Measurements from ENCODE around the gene KYAT1. TPM values are rescaled to one million over a fixed set of nuclear protein-coding genes. Genes with fewer than 3 reads are reported as not detected.

KYAT1 gene
- total RNA-seq = 10 to 100 TPM in 2 of 5 donors, 1 to 10 TPM in 2, under 1 TPM in 1; 0.58 to 25.7 (median 6.1) TPM
- polyA plus RNA-seq = 1 to 10 TPM; 4.8 to 7.5 (median 5.3) TPM
- long read RNA-seq, donor 1 = 0 reads
- long read RNA-seq, donor 2 = 0 reads
- long read RNA-seq, donor 3 = 0 reads
- long read RNA-seq, donor 4 = 0 reads
- long read RNA-seq, donor 5 = 0 reads
- long read RNA-seq, donor 6, partial matches to known transcripts = 0 of 1 reads
- long read RNA-seq, donor 6, other reads (novel, unspliced or antisense) = 0 of 1 reads
- long read RNA-seq, donor 7 = 0 reads
- long read RNA-seq, donor 8 = 0 reads
- long read RNA-seq, donor 9, partial matches to known transcripts = 17 of 17 reads
- long read RNA-seq, donor 9, other reads (novel, unspliced or antisense) = 0 of 17 reads
- long read RNA-seq, donor 10, partial matches to known transcripts = 0 of 1 reads
- long read RNA-seq, donor 10, other reads (novel, unspliced or antisense) = 0 of 1 reads

DNA sequence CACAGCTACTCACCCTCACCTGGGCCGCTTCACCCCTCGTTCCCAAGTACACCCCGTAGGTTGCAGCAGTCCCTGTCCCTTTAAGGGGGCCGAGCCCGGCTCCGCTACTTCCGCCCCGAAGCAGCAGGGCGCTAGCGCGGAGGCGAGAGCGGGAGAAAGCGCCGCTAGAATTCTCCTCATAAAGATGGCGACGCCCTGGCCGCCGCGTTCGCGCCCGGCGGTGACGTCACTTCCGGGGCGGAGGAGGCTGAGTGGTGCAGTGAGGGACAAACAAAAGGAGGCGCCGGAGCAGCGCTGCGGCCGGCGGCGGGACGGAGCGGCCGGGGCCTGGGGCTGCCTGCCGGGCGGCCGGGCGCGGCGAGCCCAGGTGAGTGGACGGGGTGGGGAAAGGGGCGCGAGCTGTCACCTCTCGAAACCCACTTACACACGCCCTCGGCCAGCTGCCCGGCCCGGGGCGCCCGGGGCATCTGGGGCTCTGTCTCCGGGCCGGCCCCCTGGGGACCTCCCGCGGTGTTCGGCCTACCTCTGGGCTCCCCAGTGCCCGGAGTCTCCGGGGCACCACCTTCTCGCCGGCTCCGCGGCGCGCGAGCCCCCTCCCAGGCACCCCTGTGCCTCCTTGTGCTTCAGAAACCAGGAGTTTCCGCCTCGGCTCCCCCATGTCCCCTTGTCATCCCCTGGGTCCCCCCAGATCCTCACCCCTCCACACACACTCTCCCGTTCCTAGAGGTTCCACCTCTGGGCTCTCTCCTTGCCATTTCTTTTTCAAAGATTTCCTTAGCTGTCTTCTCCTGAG is at the start of gene KYAT1, which contains the start of gene LRRC8A:
KYAT1 (minus strand) TSS at position 67 of the 793 bp plus-strand sequence. CDS start 36,545 bp downstream, outside the sequence.
LRRC8A (plus strand) TSS at position 250 of the 793 bp plus-strand sequence. CDS start 25,032 bp downstream, outside the sequence.
- TF ChIP-seq, protein P1, sequence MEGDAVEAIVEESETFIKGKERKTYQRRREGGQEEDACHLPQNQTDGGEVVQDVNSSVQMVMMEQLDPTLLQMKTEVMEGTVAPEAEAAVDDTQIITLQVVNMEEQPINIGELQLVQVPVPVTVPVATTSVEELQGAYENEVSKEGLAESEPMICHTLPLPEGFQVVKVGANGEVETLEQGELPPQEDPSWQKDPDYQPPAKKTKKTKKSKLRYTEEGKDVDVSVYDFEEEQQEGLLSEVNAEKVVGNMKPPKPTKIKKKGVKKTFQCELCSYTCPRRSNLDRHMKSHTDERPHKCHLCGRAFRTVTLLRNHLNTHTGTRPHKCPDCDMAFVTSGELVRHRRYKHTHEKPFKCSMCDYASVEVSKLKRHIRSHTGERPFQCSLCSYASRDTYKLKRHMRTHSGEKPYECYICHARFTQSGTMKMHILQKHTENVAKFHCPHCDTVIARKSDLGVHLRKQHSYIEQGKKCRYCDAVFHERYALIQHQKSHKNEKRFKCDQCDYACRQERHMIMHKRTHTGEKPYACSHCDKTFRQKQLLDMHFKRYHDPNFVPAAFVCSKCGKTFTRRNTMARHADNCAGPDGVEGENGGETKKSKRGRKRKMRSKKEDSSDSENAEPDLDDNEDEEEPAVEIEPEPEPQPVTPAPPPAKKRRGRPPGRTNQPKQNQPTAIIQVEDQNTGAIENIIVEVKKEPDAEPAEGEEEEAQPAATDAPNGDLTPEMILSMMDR (IDR thresholded peaks at IDR 0.05) = peak in 1 of 7 experiments; percentile 20
- peak; percentile 76 to 92 (median 84) for TF ChIP-seq POLR2AphosphoS5 (IDR thresholded peaks at IDR 0.05)
- peak in 1 of 4 donors; percentile 10 for TF ChIP-seq POLR2A (IDR thresholded peaks at IDR 0.05)
- TF ChIP-seq EP300 (IDR thresholded peaks at IDR 0.05) = no peak
- Histone ChIP-seq H3K9me3 (no peaks in the 10 kb centered on the region), H3K27me3 (no peaks in the 10 kb centered on the region), H3K27ac (peak within 1 kb of the TSS; percentile 96 to 99 (median 99)), H3K4me1 (peaks cover 51 to 77% (median 64%) of the 10 kb centered on the region in 4 donors), H3K36me3 (peaks cover 0 to 26% (median 21%) of the 10 kb centered on the region in 4 donors), H3K4me3 (peak within 1 kb of the TSS; percentile 89 to 99 (median 94))
- DNase-seq = peak; percentile 98 to 99
- WGBS, 5 donors = 0 to 2% (median 0%) methylated on average over 13 to 70 of the region's 70 CpGs
- intact Hi-C loops (cut with DNase I; ENCODE audit: low total_unique reads) = no loop called here

DNA sequence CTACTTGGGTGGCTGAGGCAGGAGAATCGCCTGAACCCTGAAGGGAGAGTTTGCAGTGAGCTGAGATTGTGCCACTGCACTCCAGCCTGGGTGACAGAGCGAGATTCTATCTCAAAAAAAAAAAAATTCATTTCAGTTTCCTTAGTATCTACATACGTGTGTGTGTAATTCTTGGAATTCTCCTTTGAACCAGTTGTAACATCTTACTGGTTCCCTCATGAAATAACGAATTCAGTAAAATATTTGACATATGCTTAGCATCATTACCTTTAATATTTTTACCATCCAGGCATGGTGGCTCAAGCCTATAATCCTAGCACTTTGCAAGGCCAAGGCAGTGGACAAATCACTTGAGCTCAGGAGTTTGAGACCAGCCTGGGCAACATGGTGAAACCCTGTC is 47.8 kb upstream of the KYAT1 start:
- Histone ChIP-seq H3K4me1 (peaks cover 0 to 15% (median 11%) of the 10 kb centered on the region in 4 donors), H3K4me3 (no peak overlapping the region), H3K27ac (no peak overlapping the region), H3K9me3 (no peaks in the 10 kb centered on the region), H3K36me3 (peaks cover 0 to 25% (median 11%) of the 10 kb centered on the region in 4 donors), H3K27me3 (no peaks in the 10 kb centered on the region)
- intact Hi-C loops (cut with DNase I; ENCODE audit: low total_unique reads) = loop anchor here (5.0 kb wide), 1 partner anchor 42 kb away; no protein-coding TSS in a partner anchor
- 85 to 95% (median 87%) methylated on average over 4 of the region's 4 CpGs for WGBS, 5 donors
- DNase-seq = no peak
- TF ChIP-seq EP300 (IDR thresholded peaks at IDR 0.05) = no peak
- no peak for TF ChIP-seq POLR2A (IDR thresholded peaks at IDR 0.05)

DNA sequence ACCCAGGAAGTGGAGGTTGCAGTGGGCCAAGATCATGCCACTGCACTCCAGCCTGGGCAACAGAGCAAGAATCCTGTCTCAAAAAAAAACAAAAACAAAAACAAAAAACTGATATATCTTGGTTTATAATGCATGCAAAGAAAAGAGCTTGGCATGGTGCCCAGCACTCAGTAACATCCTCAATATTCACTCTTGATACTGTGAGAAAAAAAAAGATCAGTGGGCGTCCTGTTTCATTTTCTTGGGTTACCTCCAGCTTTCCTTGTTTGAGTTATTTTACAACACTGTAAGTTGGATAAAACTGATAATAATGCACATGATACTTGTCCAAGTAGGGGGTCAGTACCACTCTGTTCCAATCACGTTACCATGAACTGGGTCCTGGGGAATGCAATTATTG is 46.9 kb upstream of the KYAT1 start:
- Histone ChIP-seq H3K27me3 (no peaks in the 10 kb centered on the region), H3K27ac (no peak overlapping the region), H3K4me1 (peaks cover 0 to 18% (median 13%) of the 10 kb centered on the region in 4 donors), H3K4me3 (no peak overlapping the region), H3K36me3 (peaks cover 0 to 16% (median 3%) of the 10 kb centered on the region in 4 donors), H3K9me3 (no peaks in the 10 kb centered on the region)
- no peak for DNase-seq
- TF ChIP-seq EP300 (IDR thresholded peaks at IDR 0.05) = no peak
- TF ChIP-seq, protein P1 (IDR thresholded peaks at IDR 0.05) = no peak
- no peak for TF ChIP-seq POLR2A (IDR thresholded peaks at IDR 0.05)
- TF ChIP-seq POLR2AphosphoS5 (IDR thresholded peaks at IDR 0.05) = no peak
- intact Hi-C loops (cut with DNase I; ENCODE audit: low total_unique reads) = loop anchor here (5.0 kb wide), 1 partner anchor 41 kb away; no protein-coding TSS in a partner anchor
- 73 to 91% (median 85%) methylated on average over 2 of the region's 2 CpGs for WGBS, 5 donors

- TF ChIP-seq, protein P1 (IDR thresholded peaks at IDR 0.05) = peak in 5 of 7 experiments; percentile 83 to 95 (median 86)
- TF ChIP-seq POLR2AphosphoS5 (IDR thresholded peaks at IDR 0.05) (peak in 2 of 3 donors; percentile 34 to 55), EP300 (IDR thresholded peaks at IDR 0.05) (no peak), POLR2A (IDR thresholded peaks at IDR 0.05) (no peak)
- 20 to 28% (median 25%) methylated on average over 10 of the region's 10 CpGs for WGBS, 5 donors
- DNase-seq = peak; percentile 67 to 80
- H3K27me3 ChIP-seq = no peaks in the 10 kb centered on the region
- no peaks in the 10 kb centered on the region for H3K9me3 ChIP-seq
- peaks cover 0 to 14% (median 0%) of the 10 kb centered on the region in 4 donors for H3K36me3 ChIP-seq
- H3K4me1 ChIP-seq = peaks cover 0 to 25% (median 19%) of the 10 kb centered on the region in 4 donors
- peak overlapping the region in 2 of 5 donors; percentile 26 to 39 for H3K27ac ChIP-seq
- intact Hi-C loops (cut with DNase I; ENCODE audit: low total_unique reads) = loop anchor here (5.0 kb wide), 1 partner anchor 41 kb away; no protein-coding TSS in a partner anchor
- H3K4me3 ChIP-seq = no peak overlapping the region
Measured at GRCh38 chr9:128927731-128928411, 46.1 kb upstream of the KYAT1 start.
